WTC11 (cell line): ENCODE measurements around the gene PGAP2.

Experiments used
- ATF3 ChIP-seq: sonication (generic); formaldehyde crosslinking; conservative IDR thresholded peaks from 2 replicates; pipeline ENCODE4 v1.8.1; 2022; ENCODE audit warnings: mild to moderate bottlenecking, missing genetic modification reagents
- CBFB ChIP-seq: sonication (generic); formaldehyde crosslinking; IDR thresholded peaks from 2 replicates; pipeline ENCODE4 v1.8.1; 2022; ENCODE audit warnings: mild to moderate bottlenecking, low read depth, missing genetic modification reagents
- CTCF ChIP-seq: fragments of 200-600 bp; IDR thresholded peaks from 2 replicates; pipeline ENCODE4 v1.8.0; 2022; ENCODE audit warnings: antibody characterized with exemption
- FOXJ3 ChIP-seq: sonication (generic); formaldehyde crosslinking; IDR thresholded peaks from 2 replicates; pipeline ENCODE4 v1.9.0; 2021; ENCODE audit warnings: missing genetic modification reagents, mild to moderate bottlenecking, borderline replicate concordance
- FOXK1 ChIP-seq: sonication (generic); formaldehyde crosslinking; IDR thresholded peaks from 2 replicates; pipeline ENCODE4 v1.8.0; 2022; ENCODE audit warnings: mild to moderate bottlenecking, moderate library complexity, missing genetic modification reagents
- MXD4 ChIP-seq: fragments of 250-450 bp; sonication (Bioruptor Pico); IDR thresholded peaks from 2 replicates; pipeline ENCODE4 v1.8.0; 2021; ENCODE audit warnings: mild to moderate bottlenecking, moderate library complexity, borderline replicate concordance
- NR2C2 ChIP-seq: sonication (generic); formaldehyde crosslinking; IDR thresholded peaks from 2 replicates; pipeline ENCODE4 v1.8.0; 2022; ENCODE audit warnings: mild to moderate bottlenecking, missing genetic modification reagents
- NR3C1 ChIP-seq: sonication (generic); formaldehyde crosslinking; conservative IDR thresholded peaks from 2 replicates; pipeline ENCODE4 v1.8.1; 2023; ENCODE audit warnings: low read depth, mild to moderate bottlenecking, missing genetic modification reagents
- TCF7 ChIP-seq: sonication (generic); formaldehyde crosslinking; IDR thresholded peaks from 2 replicates; pipeline ENCODE4 v1.8.0; 2022; ENCODE audit warnings: mild to moderate bottlenecking, low read depth, missing genetic modification reagents, moderate library complexity
- TP53 ChIP-seq: sonication (generic); formaldehyde crosslinking; IDR thresholded peaks from 2 replicates; pipeline ENCODE4 v1.8.1; 2023; ENCODE audit warnings: mild to moderate bottlenecking, missing genetic modification reagents
- ZBTB21 ChIP-seq: sonication (generic); formaldehyde crosslinking; IDR thresholded peaks from 2 replicates; pipeline ENCODE4 v1.8.1; 2023; ENCODE audit warnings: mild to moderate bottlenecking, missing genetic modification reagents, borderline replicate concordance
- TF ChIP-seq, protein P1 (sequence below): sonication (generic); formaldehyde crosslinking; IDR thresholded peaks from 2 replicates; pipeline ENCODE4 v1.8.0; 2022; ENCODE audit warnings: mild to moderate bottlenecking, missing genetic modification reagents

GRCh38 chr11:3823762-3824506 lies 15.6 kb downstream of the PGAP2 start:
- TF ChIP-seq TCF7 (CRISPR knock-in tag), result no peak
- TF ChIP-seq, protein P1, sequence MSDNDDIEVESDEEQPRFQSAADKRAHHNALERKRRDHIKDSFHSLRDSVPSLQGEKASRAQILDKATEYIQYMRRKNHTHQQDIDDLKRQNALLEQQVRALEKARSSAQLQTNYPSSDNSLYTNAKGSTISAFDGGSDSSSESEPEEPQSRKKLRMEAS, result no peak
- TF ChIP-seq MXD4, result no peak
- TF ChIP-seq NR3C1, result no peak
- no peak for TF ChIP-seq CBFB (CRISPR knock-in tag)
- TF ChIP-seq CTCF, result no peak
- TF ChIP-seq ZBTB21 (CRISPR knock-in tag), result no peak
- no peak for TF ChIP-seq TP53
- no peak for TF ChIP-seq FOXJ3 (CRISPR knock-in tag)
- TF ChIP-seq ATF3 (CRISPR knock-in tag), result no peak
- TF ChIP-seq FOXK1, result no peak
- no peak for TF ChIP-seq NR2C2
